K562 (cell line): Measurements from ENCODE around the gene DNAJC11. TPM values are rescaled to one million over a fixed set of nuclear protein-coding genes. Genes with fewer than 3 reads are reported as not detected.

Source experiments
- ATAC-seq: fragments of 200-7000 bp; cut with Tn5 transposase; 3 replicates; pipeline ENCODE4 v1.9.1; 2020; ENCODE audit warnings: moderate library complexity
- BruUV-seq: library from RNA; stranded (reverse); fragments of 400-500 nt; replicated peaks from 2 replicates; lab custom pipeline; 2021; lab: Mats Ljungman, UMichigan
- CTCF ChIA-PET: fragments of 300-600 bp; formaldehyde crosslinking; extraction: SDS; loops from one replicate; lab custom pipeline; 2021; ENCODE audit warnings: low intra/inter-chr PET ratio; lab: Yijun Ruan, JAX
- POLR2A ChIA-PET: fragments of 300-600, 350-650 bp; sonication (Branson Sonifier 250); formaldehyde crosslinking; extraction: SDS; loops from one replicate; lab custom pipeline; 2021; ENCODE audit warnings: antibody characterized with exemption, inconsistent platforms; lab: Yijun Ruan, JAX
- DNase-seq, 4 experiments: peaks; one replicate each; pipeline versions ENCODE4 v3.0.0 to v3.0.0-alpha.2; 2011 to 2018; ENCODE audit warnings: low spot score in 3 of 4, mixed read lengths in 3 of 4; ENCODE audit errors: extremely low read depth in 1 of 4
- FAIRE-seq: peaks from 2 replicates; lab custom pipeline; 2011; peaks lifted over from hg19 to GRCh38; lab: Jason Lieb, UNC
- H2AFZ ChIP-seq: 2 replicates; pipeline ENCODE4 v1.6.0; 2011; ENCODE audit warnings: low read depth, low read length, control low read depth, inconsistent platforms
- H3K27ac ChIP-seq: fragments of 200-600 bp; 3 replicates; pipeline ENCODE4 v1.8.0; 2011; ENCODE audit warnings: low read depth, mild to moderate bottlenecking, control low read depth, inconsistent platforms, low read length, moderate library complexity, mixed read lengths; ENCODE audit errors: extremely low read depth
- H3K27me3 ChIP-seq, 2 experiments: fragments of 300-600 bp in 1 of 2; 2 replicates in 1 of 2; 3 replicates in 1 of 2; pipeline versions ENCODE4 v1.6.0 to v1.8.0; 2011; ENCODE audit warnings: inconsistent platforms in 2 of 2, low read length in 2 of 2, mild to moderate bottlenecking in 1 of 2, mixed read lengths in 1 of 2, moderate library complexity in 1 of 2; ENCODE audit not compliant: control insufficient read depth in 2 of 2, insufficient read depth in 2 of 2
- H3K36me3 ChIP-seq: fragments of 300-600 bp; 3 replicates; pipeline ENCODE4 v1.8.0; 2011; ENCODE audit warnings: mild to moderate bottlenecking, low read length, inconsistent platforms; ENCODE audit not compliant: control insufficient read depth, insufficient read depth
- H3K4me1 ChIP-seq, 2 experiments: fragments of 200-600 bp in 1 of 2; replicated peaks in 1 of 2; 2 replicates in 1 of 2; 3 replicates in 1 of 2; pipeline versions ENCODE4 v1.5.1 to v1.8.0; 2011; ENCODE audit warnings: inconsistent platforms in 2 of 2, low read length in 2 of 2, mild to moderate bottlenecking in 1 of 2, mixed read lengths in 1 of 2, moderate library complexity in 1 of 2; ENCODE audit not compliant: control insufficient read depth in 2 of 2, insufficient read depth in 2 of 2
- H3K4me2 ChIP-seq: 2 replicates; pipeline ENCODE4 v1.6.1; 2011; ENCODE audit warnings: low read length, control low read depth, inconsistent platforms, mixed read lengths; ENCODE audit not compliant: insufficient read depth
- H3K4me3 ChIP-seq: fragments of 200-600 bp; sonication (generic), shearing (Covaris generic); 2 replicates; pipeline ENCODE4 v1.5.1; 2016; ENCODE audit warnings: control low read depth, inconsistent platforms
- H3K79me2 ChIP-seq: fragments of 200-600 bp; 3 replicates; pipeline ENCODE4 v1.8.0; 2011; ENCODE audit warnings: low read length, inconsistent platforms; ENCODE audit not compliant: control insufficient read depth, insufficient read depth
- H3K9ac ChIP-seq, 2 experiments: 2 replicates each; pipeline versions ENCODE4 v1.6.0 to v1.6.1; 2011; ENCODE audit warnings: low read depth in 2 of 2, low read length in 2 of 2, control low read depth in 1 of 2, inconsistent platforms in 1 of 2, mild to moderate bottlenecking in 1 of 2, mixed read lengths in 1 of 2; ENCODE audit not compliant: insufficient read depth in 1 of 2
- H3K9me1 ChIP-seq: one replicate; pipeline ENCODE4 v1.6.0; 2011; ENCODE audit warnings: inconsistent platforms, mild to moderate bottlenecking, low read length, moderate library complexity; ENCODE audit not compliant: control insufficient read depth, insufficient read depth
- H3K9me3 ChIP-seq: replicated peaks from 2 replicates; pipeline ENCODE4 v1.5.1; 2011; ENCODE audit warnings: low read depth, low read length, inconsistent platforms; ENCODE audit not compliant: control insufficient read depth, insufficient read depth
- H4K20me1 ChIP-seq: replicated peaks from 2 replicates; pipeline ENCODE4 v1.6.1; 2011; ENCODE audit warnings: low read length, inconsistent platforms, mixed read lengths; ENCODE audit not compliant: control insufficient read depth, insufficient read depth
- ARID1B ChIP-seq: fragments of 450-650 bp; IDR thresholded peaks from 2 replicates; pipeline ENCODE4 v1.6.1; 2016; ENCODE audit warnings: antibody characterized with exemption, mild to moderate bottlenecking, inconsistent platforms
- CGGBP1 ChIP-seq: fragments of 250-450 bp; sonication (Bioruptor Pico); IDR thresholded peaks from 2 replicates; pipeline ENCODE4 v1.9.0; 2021; ENCODE audit warnings: mild to moderate bottlenecking
- CREB5 ChIP-seq: fragments of 250-450 bp; sonication (Bioruptor Pico); IDR thresholded peaks from 2 replicates; pipeline ENCODE4 v1.5.0; 2020; ENCODE audit warnings: mild to moderate bottlenecking
- ELK1 ChIP-seq: sonication (generic); formaldehyde crosslinking; IDR thresholded peaks from 2 replicates; pipeline ENCODE4 v1.8.1; 2022; ENCODE audit warnings: missing genetic modification reagents
- FOXJ3 ChIP-seq: sonication (generic); formaldehyde crosslinking; IDR thresholded peaks from 2 replicates; pipeline ENCODE4 v1.4.0; 2020; ENCODE audit warnings: mild to moderate bottlenecking, missing genetic modification reagents
- MLX ChIP-seq, 2 experiments: fragments of 450-650 bp in 1 of 2; sonication (generic) in 1 of 2; formaldehyde crosslinking; conservative IDR thresholded peaks; 2 replicates each; pipeline versions ENCODE4 v1.4.0 to v1.8.1; 2020 to 2022; ENCODE audit warnings: mild to moderate bottlenecking in 1 of 2, missing genetic modification reagents in 1 of 2
- PURB ChIP-seq: sonication (generic); formaldehyde crosslinking; IDR thresholded peaks from 2 replicates; pipeline ENCODE4 v1.9.0; 2021; ENCODE audit warnings: low read depth, mild to moderate bottlenecking, missing genetic modification reagents
- SMARCA4 ChIP-seq: fragments of 450-650 bp; IDR thresholded peaks from 2 replicates; pipeline ENCODE4 v1.6.1; 2016
- SMARCB1 ChIP-seq: IDR thresholded peaks from 2 replicates; pipeline ENCODE4 v1.6.1; 2011; ENCODE audit warnings: improper control_type of control experiment, low read depth; ENCODE audit not compliant: insufficient read length
- SREBF1 ChIP-seq: fragments of 150-350 bp; IDR thresholded peaks from 2 replicates; pipeline ENCODE4 v1.6.1; 2014; ENCODE audit warnings: antibody characterized with exemption, low read depth, low read length, borderline replicate concordance
- TEAD1 ChIP-seq, 2 experiments: fragments of 450-650 bp in 1 of 2; sonication (generic) in 1 of 2; formaldehyde crosslinking; IDR thresholded peaks; 2 replicates each; pipeline versions ENCODE4 v1.4.0 to v1.8.0; 2020 to 2022; ENCODE audit warnings: mild to moderate bottlenecking in 2 of 2, missing genetic modification reagents in 1 of 2
- ZBTB8A ChIP-seq: fragments of 450-650 bp; IDR thresholded peaks from 2 replicates; pipeline ENCODE4 v1.6.1; 2018; ENCODE audit warnings: mild to moderate bottlenecking, moderate library complexity; ENCODE audit not compliant: partially characterized antibody
- ZNF253 ChIP-seq: fragments of 250-450 bp; sonication (Bioruptor Pico); conservative IDR thresholded peaks from 2 replicates; pipeline ENCODE4 v1.6.1; 2021; ENCODE audit warnings: mild to moderate bottlenecking
- ZNF408 ChIP-seq: fragments of 250-450 bp; sonication (Bioruptor Pico); IDR thresholded peaks from 2 replicates; pipeline ENCODE4 v1.4.0; 2020; ENCODE audit warnings: low read depth, mild to moderate bottlenecking, moderate library complexity
- ZNF695 ChIP-seq: fragments of 450-650 bp; formaldehyde crosslinking; IDR thresholded peaks from 2 replicates; pipeline ENCODE4 v1.4.0; 2020; ENCODE audit warnings: mild to moderate bottlenecking, moderate library complexity
- ZNF696 ChIP-seq: fragments of 250-450 bp; sonication (Bioruptor Pico); conservative IDR thresholded peaks from 2 replicates; pipeline ENCODE4 v1.4.0; 2020; ENCODE audit warnings: mild to moderate bottlenecking, moderate library complexity
- WGBS: fragments of 100-300 bp; shearing (Covaris generic); methylation state at CpG from one replicate; pipeline ENCODE4 v1.1.6; 2016; ENCODE audit warnings: low coverage, mixed read lengths; ENCODE audit not compliant: insufficient coverage; ENCODE audit errors: missing lambda C conversion rate; 5-methylcytosine and 5-hydroxymethylcytosine counted together
- in situ Hi-C: fragments of 300-500 bp; cut with MboI; formaldehyde crosslinking; loops from 4 replicates; pipeline ENCODE4 v1.15.0; 2018; ENCODE audit warnings: inconsistent platforms, mixed read lengths
- intact Hi-C: fragments of 100-400 bp; cut with micrococcal nuclease; formaldehyde crosslinking; loops from 2 replicates; pipeline ENCODE4 v1.14.2; 2022
- polyA plus RNA-seq, 8 experiments: library from polyadenylated mRNA; depleted of rRNA in 4 of 8; stranded (reverse) in 5 of 8; unstranded in 3 of 8; fragments of >200 nt; fragmentation: Nextera tagmentation in 2 of 8; fragmentation: Illumina TruSeq in 1 of 8; extraction: Ambion mirVana in 2 of 8; extraction: Trizol in 1 of 8; gene quantifications; 2 replicates each; pipeline versions ENCODE4 v1.2.1 to v1.2.3, GENCODE V29; 2011 to 2014; ENCODE audit warnings: inconsistent platforms in 1 of 8, missing spikeins in 1 of 8
- total RNA-seq, 7 experiments: library from RNA; depleted of rRNA in 6 of 7; stranded (reverse); fragments of >200 nt in 6 of 7; fragmentation: Illumina TruSeq in 2 of 7; extraction: Trizol in 2 of 7; gene quantifications; 2 replicates each; pipeline versions ENCODE4 v1.2.1 to v1.2.3, GENCODE V29; 2011 to 2021; ENCODE audit warnings: low replicate concordance in 1 of 7

Gene DNAJC11
- total and polyA plus RNA-seq, 9 of the 15 experiments (the other 6 are each of a cell fraction or from before 2014, with no cell fraction given) = 14.1 to 123 (median 76.6) TPM

GRCh38 chr1:6747674-6748073, 46.1 kb upstream of the DNAJC11 start:
- H3K9me3 ChIP-seq = no peaks in the 10 kb centered on the region
- H2AFZ ChIP-seq = no peak overlapping the region
- H3K4me2 ChIP-seq = no peak overlapping the region
- H3K4me3 ChIP-seq = no peak overlapping the region
- H3K79me2 ChIP-seq = no peaks in the 10 kb centered on the region
- no peaks in the 10 kb centered on the region for H3K9me1 ChIP-seq
- in situ Hi-C loops = no loop called here
- no peak for ATAC-seq
- TF ChIP-seq FOXJ3 (no peak), PURB (no peak), MLX (CRISPR knock-in tag; conservative IDR thresholded peaks at IDR 0.05) (no peak), SREBF1 (no peak), ZNF696 (CRISPR knock-in tag) (no peak), ZNF408 (CRISPR knock-in tag) (no peak), CGGBP1 (CRISPR knock-in tag) (no peak), ELK1 (CRISPR knock-in tag) (no peak), CREB5 (CRISPR knock-in tag) (no peak), SMARCB1 (no peak), ZBTB8A (no peak), SMARCA4 (no peak), ZNF253 (CRISPR knock-in tag) (no peak), ARID1B (no peak), TEAD1 (CRISPR knock-in tag; IDR thresholded peaks at IDR 0.05) (no peak), ZNF695 (no peak)
- 3% methylated on average over 2 of the region's 2 CpGs for WGBS
- DNase-seq = no peak
- peaks cover 9 to 10% of the 10 kb centered on the region in 2 experiments; a peak in 4 of 5 replicates for H3K4me1 ChIP-seq
- BruUV-seq = no TSS peak
- H3K27ac ChIP-seq = no peak overlapping the region
- H3K9ac ChIP-seq = no peak overlapping the region
- H3K36me3 ChIP-seq = no peaks in the 10 kb centered on the region
- CTCF ChIA-PET = no interaction called here
- intact Hi-C loops = no loop called here
- FAIRE-seq = no peak
- POLR2A ChIA-PET = interaction anchor here (1.2 to 1.8 kb wide), 4 partner anchors 10 to 38 kb away, joined by 3 to 6 read pairs (median 4); partner anchors contain the start of gene CAMTA1
- H4K20me1 ChIP-seq = no peaks in the 10 kb centered on the region
- peaks cover 25 to 41% of the 10 kb centered on the region in 2 experiments for H3K27me3 ChIP-seq
